Activated T-cell treated with anti-CD3 and anti-CD28 coated beads, Interleukin-2, amount 50 U/mL, for 1 hour (primary cell): ENCODE results near the gene ADAM21.
"Not testable (repeated sequence)": the region's sequence is repeated elsewhere in the genome, so short reads cannot be mapped to it uniquely, and the experiment has no call there.

Source experiments
- DNase-seq: peaks from one replicate; pipeline ENCODE4 v3.0.0-alpha.2; 2020

Gene ADAM21

DNA sequence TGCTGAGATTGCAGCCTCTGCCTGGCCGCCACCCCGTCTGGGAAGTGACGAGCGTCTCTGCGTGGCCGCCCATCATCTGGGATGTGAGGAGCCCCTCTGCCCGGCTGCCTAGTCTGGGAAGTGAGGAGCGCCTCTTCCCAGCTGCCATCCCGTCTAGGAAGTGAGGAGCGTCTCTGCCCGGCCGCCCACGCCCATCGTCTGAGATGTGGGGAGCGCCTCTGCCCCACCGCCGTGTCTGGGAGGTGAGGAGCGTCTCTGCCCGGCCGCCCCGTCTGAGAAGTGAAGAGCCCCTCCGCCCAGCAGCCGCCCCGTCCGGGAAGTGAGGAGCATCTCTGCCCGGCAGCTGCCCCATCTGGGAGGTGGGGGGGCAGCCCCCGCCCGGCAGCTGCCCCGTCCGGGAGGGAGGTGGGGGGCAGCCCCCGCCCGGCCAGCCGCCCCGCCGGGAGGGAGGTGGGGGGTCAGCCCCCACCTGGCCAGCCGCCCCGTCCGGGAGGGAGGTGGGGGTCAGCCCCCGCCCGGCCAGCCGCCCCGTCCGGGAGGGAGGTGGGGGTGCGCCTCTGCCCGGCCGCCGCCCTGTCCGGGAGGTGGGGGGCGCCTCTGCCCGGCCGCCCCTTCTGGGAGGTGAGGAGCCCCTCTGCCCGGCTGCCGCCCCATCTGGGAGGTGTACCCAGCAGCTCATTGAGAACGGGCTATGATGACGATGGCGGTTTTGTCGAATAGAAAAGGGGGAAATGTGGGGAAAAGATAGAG, 25.6 kb downstream of the ADAM21 start:
- not testable (repeated sequence) for DNase-seq

DNA sequence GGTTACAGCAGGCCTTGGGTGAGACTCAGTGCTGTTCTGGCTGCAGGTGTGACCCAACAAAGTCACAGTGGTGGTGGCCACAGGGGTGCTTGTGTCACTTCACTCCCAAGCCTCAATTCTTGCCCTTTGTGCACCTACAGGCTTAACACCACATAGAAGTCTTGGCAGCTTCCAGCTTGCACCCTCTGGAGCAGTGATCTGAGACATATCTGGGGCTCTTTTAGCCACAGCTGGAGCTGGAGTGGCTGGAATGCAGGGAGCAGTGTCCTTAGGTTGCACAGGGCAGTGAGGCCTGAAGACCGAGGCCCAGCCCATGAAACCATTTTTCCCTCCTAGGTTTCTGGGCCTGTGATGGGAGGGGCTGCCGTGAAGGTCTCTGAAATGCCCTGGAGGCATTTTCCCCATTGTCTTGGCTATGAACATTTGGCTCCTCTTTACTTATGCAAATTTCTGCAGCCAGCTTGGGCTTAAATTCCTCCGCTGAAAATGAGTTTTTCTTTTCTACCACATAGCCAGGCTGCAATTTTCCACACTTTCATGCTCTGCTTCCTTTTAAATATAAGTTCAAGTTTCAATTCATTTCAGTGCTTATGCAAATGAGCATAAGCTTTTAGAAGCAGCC, 37.7 kb downstream of the ADAM21 start:
- no peak for DNase-seq

DNA sequence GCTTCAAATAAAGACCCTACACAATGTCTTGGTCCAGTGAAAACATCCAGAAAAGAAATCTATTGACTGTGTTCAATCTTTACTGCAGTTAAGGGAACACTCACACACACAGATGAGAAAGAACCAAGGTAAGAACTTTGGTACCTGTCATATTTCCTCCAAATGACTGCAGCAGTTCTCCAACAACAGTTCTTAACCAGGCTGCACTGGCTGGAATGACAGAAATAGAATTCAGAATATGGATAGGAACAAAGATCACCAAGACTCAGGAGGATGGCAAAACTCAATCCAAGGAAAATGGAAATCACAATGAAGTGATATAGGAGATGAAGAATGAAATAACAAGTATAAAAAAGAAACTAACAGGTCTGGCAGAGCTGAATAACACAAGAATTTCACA, 46.2 kb downstream of the ADAM21 start:
- DNase-seq = no peak
